Tongue (tissue), 2 donors: ENCODE measurements around the gene BEST1. TPM values are rescaled to one million over a fixed set of nuclear protein-coding genes. Genes with fewer than 3 reads are reported as not detected.
"Not testable (repeated sequence)": the region's sequence is repeated elsewhere in the genome, so short reads cannot be mapped to it uniquely, and the experiment has no call there.

Source experiments
- DNase-seq: peaks from one replicate; pipeline ENCODE4 v3.0.0-alpha.2; 2015
- total RNA-seq: library from RNA; depleted of rRNA; stranded (reverse); fragments of >200 nt; gene quantifications from one replicate; pipeline ENCODE4 v1.2.3, GENCODE V29; 2014

Gene BEST1
- total RNA-seq, 1 donor from 2014 or later = 3.3 TPM

DNA sequence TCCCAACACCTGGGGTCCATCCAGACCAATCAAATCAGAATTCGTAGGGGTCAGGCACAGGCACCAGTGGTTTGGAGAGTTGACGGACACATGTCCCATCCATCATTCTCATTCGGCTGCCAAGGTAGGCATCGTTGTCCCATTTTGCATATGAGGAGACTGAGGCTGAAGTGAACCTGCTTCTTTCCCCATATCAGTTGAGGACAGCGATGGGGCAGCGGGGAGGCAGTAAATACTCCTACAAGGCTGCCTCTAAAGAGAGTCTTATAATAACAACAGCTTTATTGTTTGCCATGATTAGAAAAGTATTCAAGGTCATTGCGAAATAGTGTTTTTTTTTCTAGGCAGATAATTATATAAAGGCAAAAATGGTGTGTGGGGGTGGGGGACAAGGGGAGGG is 1.6 kb upstream of the BEST1 start:
- DNase-seq = no peak

DNA sequence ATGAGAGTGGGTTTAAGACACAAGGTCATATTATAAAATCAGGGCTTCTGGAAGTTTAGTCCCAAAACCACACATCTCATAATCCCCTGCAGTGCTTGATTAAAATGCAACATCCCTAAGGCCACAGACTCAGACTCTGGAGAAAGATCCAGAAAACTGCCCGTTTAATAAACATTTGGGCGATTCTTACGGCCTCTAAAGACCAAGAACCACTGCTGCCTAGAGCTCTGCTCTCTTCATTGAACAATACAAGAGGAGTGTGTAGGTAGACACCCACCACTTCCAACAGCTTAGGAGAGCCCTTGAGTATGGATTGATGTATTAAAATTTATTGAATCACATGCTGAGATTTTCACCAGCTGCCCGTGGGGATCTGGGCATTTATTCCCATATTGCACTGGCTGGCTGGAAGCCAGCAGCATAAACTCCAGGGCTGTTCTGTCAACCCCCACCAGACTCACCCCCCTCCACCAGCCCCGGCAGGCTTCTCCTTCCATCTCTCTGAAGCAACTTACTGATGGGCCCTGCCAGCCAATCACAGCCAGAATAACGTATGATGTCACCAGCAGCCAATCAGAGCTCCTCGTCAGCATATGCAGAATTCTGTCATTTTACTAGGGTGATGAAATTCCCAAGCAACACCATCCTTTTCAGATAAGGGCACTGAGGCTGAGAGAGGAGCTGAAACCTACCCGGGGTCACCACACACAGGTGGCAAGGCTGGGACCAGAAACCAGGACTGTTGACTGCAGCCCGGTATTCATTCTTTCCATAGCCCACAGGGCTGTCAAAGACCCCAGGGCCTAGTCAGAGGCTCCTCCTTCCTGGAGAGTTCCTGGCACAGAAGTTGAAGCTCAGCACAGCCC is 749 bp upstream of the BEST1 start:
- DNase-seq = peak; percentile 88

DNA sequence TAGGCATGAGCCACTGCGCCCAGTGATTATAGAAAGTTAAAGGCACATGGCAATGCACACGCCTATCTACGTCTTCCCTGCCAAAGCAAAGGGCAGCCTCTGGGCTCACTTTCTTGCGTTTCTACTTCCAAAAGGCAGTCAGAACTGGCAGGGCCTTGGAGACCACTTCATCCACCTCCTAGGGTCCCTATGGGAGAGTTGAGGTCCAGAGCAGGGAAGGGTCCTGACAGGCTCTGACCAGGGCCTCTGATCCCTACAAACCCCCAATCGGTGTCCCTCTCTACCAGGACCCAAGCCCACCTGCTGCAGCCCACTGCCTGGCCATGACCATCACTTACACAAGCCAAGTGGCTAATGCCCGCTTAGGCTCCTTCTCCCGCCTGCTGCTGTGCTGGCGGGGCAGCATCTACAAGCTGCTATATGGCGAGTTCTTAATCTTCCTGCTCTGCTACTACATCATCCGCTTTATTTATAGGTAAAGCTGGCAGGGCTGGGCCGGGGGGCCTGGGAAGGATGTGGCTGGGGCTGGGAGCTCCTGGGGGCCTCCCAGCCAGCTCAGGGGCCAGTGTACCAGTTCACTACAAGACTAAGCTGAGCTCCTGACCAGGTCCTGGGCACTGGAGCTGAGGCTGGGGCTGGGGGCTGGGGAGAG is 1.5 kb downstream of the BEST1 start:
- no peak for DNase-seq

DNA sequence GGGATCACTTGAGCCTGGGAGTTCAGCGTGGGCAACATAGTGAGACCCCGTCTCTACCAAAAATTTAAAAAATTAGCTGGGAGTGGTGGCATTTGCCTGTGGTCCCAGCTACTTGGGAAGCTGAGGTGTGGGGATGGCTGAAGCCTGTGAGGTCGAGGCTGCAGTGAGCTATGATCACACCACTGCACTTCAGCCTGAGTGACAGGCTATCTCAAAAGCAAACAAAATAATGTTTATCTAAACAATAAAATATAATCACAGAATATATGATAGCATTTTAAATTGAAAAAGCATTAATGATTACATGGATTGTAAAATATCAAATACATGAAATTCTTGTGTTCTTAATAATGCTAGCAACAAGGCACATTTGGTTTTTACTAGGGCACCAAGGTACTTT is 2.7 kb downstream of the BEST1 start:
- no peak for DNase-seq

DNA sequence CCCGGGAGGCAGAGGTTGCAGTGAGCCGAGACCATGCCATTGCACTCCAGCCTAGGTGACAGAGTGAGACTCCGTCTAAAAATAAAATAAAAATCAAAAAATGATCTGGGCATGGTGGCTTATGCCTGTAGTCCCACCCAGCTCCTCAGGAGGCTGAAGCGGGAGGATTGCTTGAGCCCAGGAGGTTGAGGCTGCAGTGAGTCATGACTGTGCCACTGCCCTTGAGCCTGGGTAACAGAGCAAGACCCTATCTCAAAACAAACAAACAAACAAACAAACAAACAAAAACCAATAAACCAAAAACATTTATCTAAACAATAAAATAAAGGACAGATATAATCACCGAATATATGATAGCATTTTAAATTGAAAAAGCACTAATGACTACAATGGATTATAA is 3.5 kb downstream of the BEST1 start:
- not testable (repeated sequence) for DNase-seq

DNA sequence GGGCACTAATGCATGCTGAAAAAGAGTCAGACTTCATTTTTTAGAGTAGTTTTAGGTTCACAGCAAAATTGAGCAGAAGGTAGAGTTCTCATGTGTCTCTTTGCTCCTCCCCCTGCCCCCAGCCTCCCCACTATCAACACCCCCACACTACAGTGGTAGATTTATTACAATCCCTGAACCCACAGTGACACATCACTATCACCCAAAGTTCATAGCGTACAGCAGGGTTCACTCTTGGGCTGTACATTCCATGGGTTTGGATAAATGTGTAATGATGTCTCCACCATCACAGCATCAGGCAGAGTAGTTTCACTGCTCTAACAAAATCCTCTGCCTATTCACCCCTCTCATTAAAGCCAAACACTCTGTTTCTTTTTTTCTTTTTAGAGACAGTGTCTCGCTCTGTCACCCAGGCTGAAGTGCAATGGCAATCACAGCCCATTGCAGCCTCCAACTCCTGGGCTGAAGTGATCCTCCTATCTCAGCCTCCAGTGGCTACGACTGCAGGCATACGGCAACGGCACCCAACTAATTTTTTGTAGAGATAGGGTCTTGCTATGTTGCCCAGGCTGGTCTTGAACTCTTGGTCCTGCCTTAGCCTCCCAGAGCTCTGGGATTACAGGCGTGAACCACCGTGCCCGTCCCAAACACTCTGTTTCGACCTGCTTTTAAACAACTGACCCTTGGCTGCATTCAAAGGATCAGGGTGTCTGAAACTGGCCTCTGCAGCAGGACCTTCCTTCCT is 4.1 kb downstream of the BEST1 start:
- no peak for DNase-seq

DNA sequence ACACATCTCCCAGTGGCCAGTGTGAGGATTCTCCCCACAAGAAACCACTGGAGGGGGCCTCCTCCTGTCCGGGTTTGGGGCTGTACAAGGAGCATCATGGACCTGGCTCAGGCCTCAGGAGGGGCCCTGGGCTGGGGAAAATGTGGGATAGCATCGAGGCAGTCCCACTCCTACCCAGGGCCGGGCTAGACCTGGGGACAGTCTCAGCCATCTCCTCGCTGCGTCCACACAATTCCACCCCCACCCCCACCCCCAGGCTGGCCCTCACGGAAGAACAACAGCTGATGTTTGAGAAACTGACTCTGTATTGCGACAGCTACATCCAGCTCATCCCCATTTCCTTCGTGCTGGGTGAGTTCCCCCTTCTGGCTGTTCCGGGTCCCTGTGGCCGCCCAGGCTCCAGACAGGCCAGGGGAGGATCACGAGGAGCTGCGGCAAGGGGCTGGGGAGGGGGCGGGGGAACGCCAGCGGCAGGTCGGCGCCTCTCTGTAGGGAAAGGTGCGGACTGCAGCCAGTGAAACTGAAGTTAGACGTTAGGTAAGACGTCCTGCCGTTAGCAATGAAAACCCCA is 4.8 kb downstream of the BEST1 start:
- peak; percentile 67 for DNase-seq

DNA sequence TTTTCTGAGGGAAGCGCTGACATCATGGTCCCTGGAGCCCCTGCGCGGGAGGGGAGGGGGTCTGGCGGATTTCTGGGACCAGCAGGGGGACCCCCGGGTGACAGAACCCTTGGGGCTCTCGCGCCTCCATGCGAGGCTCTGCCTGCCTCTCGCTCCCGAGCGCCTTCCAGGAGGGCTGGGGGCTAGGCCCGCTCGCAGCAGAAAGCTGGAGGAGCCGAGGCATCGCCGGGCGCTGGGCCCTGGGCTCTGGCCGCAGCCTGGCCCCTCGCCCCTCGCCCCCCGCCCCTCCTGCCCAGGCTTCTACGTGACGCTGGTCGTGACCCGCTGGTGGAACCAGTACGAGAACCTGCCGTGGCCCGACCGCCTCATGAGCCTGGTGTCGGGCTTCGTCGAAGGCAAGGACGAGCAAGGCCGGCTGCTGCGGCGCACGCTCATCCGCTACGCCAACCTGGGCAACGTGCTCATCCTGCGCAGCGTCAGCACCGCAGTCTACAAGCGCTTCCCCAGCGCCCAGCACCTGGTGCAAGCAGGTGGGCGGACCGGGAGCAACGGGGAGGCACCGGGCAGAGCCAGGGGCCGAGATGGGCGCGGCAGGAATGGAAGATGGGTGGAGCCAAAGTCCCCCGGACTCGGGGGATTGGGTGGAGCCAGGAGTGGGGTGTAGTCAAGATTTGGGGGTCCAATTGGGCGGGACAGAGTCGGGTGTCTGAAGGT is 5.4 kb downstream of the BEST1 start:
- peak; percentile 46 for DNase-seq

DNA sequence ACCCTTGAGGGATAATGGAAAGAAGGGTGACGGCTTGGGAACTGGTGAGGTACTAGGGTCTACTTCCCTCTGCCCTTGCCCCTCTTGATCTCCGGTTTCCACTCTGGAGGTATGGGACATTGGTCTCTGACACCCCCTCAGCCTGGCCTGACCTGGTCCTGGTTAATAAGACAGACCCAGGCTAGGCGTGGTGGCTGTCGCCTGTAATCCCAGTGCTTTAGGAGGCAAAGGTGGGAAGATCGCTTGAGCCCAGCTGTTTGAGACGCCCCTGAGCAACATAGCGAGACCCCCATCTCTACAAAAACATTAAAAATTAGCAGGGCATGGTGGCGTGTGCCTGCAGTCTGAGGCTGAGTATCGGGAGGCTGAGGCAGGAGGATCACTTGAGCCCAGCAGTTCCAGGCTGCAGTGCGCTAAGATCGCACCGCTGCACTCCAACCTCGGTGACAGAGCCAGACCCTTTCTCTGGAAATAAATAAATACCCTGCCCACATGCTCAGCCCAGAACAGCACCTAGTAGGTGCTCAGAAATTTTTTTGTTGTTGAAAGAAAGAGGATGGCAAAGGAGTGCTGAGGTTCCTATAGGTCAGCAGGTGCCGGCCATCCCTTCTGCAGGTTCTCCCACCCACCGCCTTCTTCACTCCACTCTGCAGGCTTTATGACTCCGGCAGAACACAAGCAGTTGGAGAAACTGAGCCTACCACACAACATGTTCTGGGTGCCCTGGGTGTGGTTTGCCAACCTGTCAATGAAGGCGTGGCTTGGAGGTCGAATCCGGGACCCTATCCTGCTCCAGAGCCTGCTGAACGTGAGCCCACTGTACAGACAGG is 6.3 kb downstream of the BEST1 start:
- DNase-seq = no peak

DNA sequence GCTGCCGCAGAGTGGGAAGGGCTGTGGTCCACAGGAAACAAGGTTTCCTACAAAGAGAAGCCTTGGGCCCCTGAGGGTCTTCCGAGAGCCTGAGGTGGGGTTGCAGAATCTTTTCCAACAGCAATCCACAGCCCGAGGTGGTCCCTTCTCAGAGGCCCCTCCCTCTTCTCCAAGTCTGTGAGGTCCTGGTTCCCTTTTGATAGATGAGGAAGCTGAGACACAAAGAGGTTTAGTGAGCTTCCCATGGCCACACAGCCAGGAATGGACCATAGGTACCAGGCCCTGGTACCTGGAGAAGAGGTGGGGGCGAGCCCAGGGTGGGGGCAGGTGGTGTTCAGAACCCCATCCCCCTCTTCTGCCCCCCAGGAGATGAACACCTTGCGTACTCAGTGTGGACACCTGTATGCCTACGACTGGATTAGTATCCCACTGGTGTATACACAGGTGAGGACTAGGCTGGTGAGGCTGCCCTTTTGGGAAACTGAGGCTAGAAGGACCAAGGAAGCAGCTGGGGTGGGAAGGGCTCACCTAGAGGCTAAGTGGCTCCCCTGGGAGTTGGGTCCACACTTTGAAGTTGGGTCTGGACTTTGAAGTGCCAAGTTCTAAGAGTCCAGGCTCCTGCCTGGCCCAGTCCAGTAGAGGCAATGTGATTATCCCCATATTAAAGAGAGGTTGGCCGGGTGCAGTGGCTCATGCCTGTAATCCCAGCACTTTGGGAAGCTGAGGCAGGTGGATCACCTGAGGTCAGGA is 7.0 kb downstream of the BEST1 start:
- no peak for DNase-seq

DNA sequence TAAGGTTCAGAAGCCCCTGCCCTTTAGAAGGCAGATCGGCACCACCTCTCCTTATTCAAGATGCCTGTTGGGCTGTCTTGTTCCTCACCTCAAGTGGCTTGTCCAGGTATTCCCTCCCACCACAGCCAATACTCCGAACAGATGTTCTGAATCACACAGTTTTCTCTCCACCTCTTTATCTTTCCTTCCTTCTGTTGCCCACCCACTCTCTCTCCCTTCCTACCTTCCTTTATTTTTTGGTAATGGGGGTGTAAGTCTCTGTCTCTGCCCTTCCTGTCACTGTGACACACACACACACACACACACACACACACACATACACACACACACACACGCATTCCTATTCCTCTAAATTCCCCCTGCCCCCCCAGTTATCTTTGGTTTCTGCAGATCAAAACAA is 8.4 kb downstream of the BEST1 start:
- DNase-seq = no peak

DNA sequence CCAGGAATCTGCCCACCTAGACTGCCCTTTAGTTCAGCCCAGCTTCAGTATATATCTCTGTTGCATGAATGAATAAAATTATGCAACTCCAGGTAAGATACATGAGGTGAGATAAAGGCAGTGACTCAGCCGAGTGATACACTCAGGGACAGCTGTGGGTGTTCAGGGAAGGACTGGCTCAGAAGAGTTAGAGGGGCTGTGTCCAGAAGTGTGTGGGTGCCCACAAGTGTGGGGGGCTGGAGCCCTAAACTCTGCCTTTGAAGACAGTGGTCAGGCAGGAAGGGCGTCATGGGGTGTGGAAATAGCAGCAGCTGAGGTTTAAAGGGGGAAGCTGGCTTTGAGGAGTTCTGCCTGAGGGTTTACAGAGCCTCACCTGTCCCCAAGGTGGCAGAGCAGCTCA is 9.0 kb downstream of the BEST1 start:
- no peak for DNase-seq

DNA sequence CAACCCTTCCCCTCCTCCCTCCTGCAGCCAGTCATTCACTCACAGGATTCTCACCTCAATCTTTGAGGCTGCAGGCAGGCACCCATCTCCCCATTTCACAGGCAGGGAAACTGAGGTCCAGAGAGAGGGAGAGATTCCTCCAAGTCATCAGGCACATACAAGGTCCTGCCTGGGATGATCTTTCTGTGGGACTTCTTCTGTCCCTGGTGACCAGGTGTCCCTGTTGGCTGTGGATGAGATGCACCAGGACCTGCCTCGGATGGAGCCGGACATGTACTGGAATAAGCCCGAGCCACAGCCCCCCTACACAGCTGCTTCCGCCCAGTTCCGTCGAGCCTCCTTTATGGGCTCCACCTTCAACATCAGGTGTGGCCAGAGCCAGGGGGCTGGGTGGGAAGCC is 9.5 kb downstream of the BEST1 start:
- DNase-seq = no peak

DNA sequence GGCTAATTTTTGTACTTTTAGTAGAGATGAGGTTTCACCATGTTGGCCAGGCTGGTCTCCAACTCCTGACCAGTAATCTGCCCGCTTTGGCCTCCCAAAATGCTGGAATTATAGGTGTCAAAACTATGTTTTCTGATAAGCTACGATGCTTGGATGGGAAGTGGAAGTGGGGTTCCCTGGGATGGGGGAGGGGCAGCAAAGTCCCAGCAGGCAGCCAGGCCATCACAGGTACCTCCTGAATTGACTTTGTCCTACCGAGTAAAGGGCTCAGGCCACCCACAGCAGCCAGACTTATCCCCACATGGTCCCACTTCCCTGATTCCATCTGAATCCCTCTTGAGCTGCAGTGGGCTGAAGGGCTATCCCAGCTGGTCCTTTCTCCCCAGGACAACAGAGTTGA is 10.4 kb downstream of the BEST1 start:
- DNase-seq = no peak

DNA sequence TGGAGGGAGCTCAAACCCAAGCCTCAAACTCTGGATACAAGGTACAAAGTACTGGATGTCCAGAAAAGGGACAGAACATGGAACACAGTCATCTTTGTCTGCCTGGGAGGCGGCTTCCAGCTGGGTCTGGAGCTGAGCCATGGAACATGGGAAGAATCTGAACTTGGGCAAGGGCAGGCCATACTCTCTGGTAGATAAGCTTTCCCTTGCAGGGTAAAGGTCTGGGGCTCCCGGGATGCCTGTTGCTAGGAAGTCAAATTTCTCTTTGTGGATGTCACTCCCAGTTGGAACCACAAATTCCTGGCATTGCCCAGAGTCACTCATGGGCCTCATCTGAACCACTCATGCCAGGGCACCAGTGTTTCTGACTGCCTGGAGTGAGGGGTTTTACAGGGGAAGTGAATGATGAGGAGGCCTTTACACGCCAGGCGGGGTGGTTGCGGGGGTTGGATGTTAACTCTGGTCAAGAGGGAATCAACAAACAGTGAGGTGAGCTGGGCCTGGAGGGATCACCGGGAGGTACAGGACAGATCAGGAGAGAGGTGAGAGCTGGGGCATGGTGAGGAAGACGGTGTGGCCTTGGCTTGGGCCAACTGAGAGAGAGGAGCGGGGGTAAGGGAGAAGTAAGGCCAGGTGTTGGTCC is 11.5 kb downstream of the BEST1 start:
- DNase-seq = no peak

DNA sequence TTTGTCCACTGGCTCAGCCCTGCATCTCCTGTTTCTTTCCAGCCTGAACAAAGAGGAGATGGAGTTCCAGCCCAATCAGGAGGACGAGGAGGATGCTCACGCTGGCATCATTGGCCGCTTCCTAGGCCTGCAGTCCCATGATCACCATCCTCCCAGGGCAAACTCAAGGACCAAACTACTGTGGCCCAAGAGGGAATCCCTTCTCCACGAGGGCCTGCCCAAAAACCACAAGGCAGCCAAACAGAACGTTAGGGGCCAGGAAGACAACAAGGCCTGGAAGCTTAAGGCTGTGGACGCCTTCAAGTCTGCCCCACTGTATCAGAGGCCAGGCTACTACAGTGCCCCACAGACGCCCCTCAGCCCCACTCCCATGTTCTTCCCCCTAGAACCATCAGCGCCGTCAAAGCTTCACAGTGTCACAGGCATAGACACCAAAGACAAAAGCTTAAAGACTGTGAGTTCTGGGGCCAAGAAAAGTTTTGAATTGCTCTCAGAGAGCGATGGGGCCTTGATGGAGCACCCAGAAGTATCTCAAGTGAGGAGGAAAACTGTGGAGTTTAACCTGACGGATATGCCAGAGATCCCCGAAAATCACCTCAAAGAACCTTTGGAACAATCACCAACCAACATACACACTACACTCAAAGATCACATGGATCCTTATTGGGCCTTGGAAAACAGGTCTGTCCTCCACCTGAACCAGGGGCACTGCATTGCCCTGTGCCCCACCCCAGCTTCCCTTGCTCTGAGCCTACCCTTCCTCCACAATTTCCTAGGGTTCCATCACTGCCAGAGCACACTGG is 12.3 kb downstream of the BEST1 start:
- DNase-seq = no peak

DNA sequence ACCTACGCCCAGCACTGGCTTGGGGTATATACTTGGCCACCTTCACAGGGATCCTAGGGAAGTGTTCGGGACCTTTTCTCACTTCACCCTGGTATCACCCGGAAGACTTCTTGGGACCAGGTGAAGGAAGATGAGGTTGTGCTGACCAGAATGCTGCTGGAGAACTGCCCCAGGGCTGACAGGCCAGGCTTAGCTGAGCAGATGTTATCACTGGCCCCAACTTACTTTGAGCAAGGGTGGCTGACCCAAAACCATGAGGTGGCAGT is 12.8 kb downstream of the BEST1 start:
- no peak for DNase-seq

DNA sequence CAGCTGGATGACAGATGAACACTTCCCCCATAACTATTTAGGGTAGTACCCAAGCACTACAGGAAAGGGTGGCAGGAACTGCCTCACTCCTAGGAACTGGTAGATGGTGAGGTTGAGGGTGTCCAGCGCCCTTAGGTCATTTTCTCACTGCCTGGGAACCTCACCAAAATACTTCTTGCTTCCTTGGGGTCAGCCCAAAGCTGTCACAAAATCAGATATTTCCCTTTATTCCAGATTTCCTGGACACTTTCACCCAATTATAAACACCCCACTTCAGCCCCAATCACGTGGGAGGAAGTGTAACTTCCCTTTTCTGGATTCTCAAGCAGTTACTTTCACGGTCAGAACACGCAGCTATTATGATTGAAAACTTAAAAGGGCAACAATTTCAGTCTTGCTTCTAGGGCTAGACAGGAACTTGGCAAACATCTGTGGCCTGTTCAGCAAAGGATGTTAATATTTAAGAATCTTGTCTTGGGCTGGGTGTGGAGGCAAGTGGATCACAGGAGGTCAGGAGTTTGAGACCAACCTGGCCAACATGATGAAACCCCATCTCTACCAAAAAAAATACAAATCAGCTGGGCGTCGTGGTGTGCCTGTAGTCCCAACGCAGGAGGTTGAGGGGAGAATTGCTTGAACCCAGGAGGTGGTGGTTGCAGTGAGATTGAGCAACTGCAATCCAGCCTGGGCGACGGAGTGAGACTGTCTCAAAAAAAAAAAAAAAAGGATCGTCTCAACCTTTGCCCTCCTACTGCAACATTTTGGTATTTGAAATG is 13.3 kb downstream of the BEST1 start:
- no peak for DNase-seq
